Rectal smooth muscle tissue (tissue), 1 donor: ENCODE results near the gene ARHGEF6.

Source experiments
- H3K27ac ChIP-seq: one replicate; pipeline ENCODE4 v1.7.0; 2013; ENCODE audit warnings: low read depth, low read length, inconsistent platforms
- H3K27me3 ChIP-seq: one replicate; pipeline ENCODE4 v1.7.0; 2013; ENCODE audit warnings: low read length; ENCODE audit not compliant: control insufficient read depth, insufficient read depth
- H3K36me3 ChIP-seq: one replicate; pipeline ENCODE4 v1.7.0; 2013; ENCODE audit warnings: low read length; ENCODE audit not compliant: control insufficient read depth, insufficient read depth
- H3K4me1 ChIP-seq: one replicate; pipeline ENCODE4 v1.7.0; 2013; ENCODE audit warnings: low read length; ENCODE audit not compliant: control insufficient read depth, insufficient read depth
- H3K4me3 ChIP-seq: one replicate; pipeline ENCODE4 v1.7.0; 2013; ENCODE audit warnings: low read length
- H3K9ac ChIP-seq: one replicate; pipeline ENCODE4 v1.7.0; 2013; ENCODE audit warnings: low read length

Gene ARHGEF6

GRCh38 chrX:136665258-136665900, 115.4 kb downstream of the ARHGEF6 start:
- Histone ChIP-seq H3K36me3 (no peaks in the 10 kb centered on the region), H3K27ac (no peak overlapping the region), H3K4me3 (no peak overlapping the region), H3K9ac (no peak overlapping the region), H3K27me3 (no peaks in the 10 kb centered on the region), H3K4me1 (no peaks in the 10 kb centered on the region)

- Histone ChIP-seq H3K4me3 (no peak overlapping the region), H3K9ac (no peak overlapping the region), H3K27ac (no peak overlapping the region), H3K27me3 (no peaks in the 10 kb centered on the region), H3K4me1 (no peaks in the 10 kb centered on the region), H3K36me3 (no peaks in the 10 kb centered on the region)
Measured at GRCh38 chrX:136662976-136663375, 117.8 kb downstream of the ARHGEF6 start.

GRCh38 chrX:136662104-136662503, 118.6 kb downstream of the ARHGEF6 start:
- Histone ChIP-seq H3K9ac (no peak overlapping the region), H3K27ac (no peak overlapping the region), H3K4me1 (no peaks in the 10 kb centered on the region), H3K27me3 (no peaks in the 10 kb centered on the region), H3K4me3 (no peak overlapping the region), H3K36me3 (no peaks in the 10 kb centered on the region)

- Histone ChIP-seq H3K27ac (no peak overlapping the region), H3K9ac (no peak overlapping the region), H3K27me3 (no peaks in the 10 kb centered on the region), H3K4me1 (no peaks in the 10 kb centered on the region), H3K36me3 (no peaks in the 10 kb centered on the region), H3K4me3 (no peak overlapping the region)
Measured at GRCh38 chrX:136660896-136661295, 119.8 kb downstream of the ARHGEF6 start.

GRCh38 chrX:136659174-136659573, 121.6 kb downstream of the ARHGEF6 start:
- Histone ChIP-seq H3K36me3 (no peaks in the 10 kb centered on the region), H3K27me3 (no peaks in the 10 kb centered on the region), H3K4me3 (no peak overlapping the region), H3K27ac (no peak overlapping the region), H3K9ac (no peak overlapping the region), H3K4me1 (no peaks in the 10 kb centered on the region)

GRCh38 chrX:136658151-136658550, 122.6 kb downstream of the ARHGEF6 start:
- H3K27me3 ChIP-seq: no peaks in the 10 kb centered on the region
- no peaks in the 10 kb centered on the region for H3K36me3 ChIP-seq
- H3K4me1 ChIP-seq: no peaks in the 10 kb centered on the region
- no peak overlapping the region for H3K9ac ChIP-seq
- H3K27ac ChIP-seq: no peak overlapping the region
- no peak overlapping the region for H3K4me3 ChIP-seq

- H3K27me3 ChIP-seq: no peaks in the 10 kb centered on the region
- H3K36me3 ChIP-seq: no peaks in the 10 kb centered on the region
- no peak overlapping the region for H3K27ac ChIP-seq
- H3K4me3 ChIP-seq: no peak overlapping the region
- H3K9ac ChIP-seq: no peak overlapping the region
- H3K4me1 ChIP-seq: no peaks in the 10 kb centered on the region
Measured at GRCh38 chrX:136656361-136656964, 124.3 kb downstream of the ARHGEF6 start.

GRCh38 chrX:136652822-136653723, 127.7 kb downstream of the ARHGEF6 start:
- H3K27ac ChIP-seq: no peak overlapping the region
- no peak overlapping the region for H3K4me3 ChIP-seq
- H3K9ac ChIP-seq: no peak overlapping the region
- no peaks in the 10 kb centered on the region for H3K4me1 ChIP-seq
- H3K36me3 ChIP-seq: no peaks in the 10 kb centered on the region
- H3K27me3 ChIP-seq: no peaks in the 10 kb centered on the region

GRCh38 chrX:136650811-136651210, 129.9 kb downstream of the ARHGEF6 start:
- H3K36me3 ChIP-seq: no peaks in the 10 kb centered on the region
- H3K27me3 ChIP-seq: no peaks in the 10 kb centered on the region
- no peak overlapping the region for H3K9ac ChIP-seq
- no peaks in the 10 kb centered on the region for H3K4me1 ChIP-seq
- H3K4me3 ChIP-seq: no peak overlapping the region
- no peak overlapping the region for H3K27ac ChIP-seq

- Histone ChIP-seq H3K27ac (no peak within 1 kb of the TSS), H3K9ac (no peak within 1 kb of the TSS), H3K4me3 (no peak within 1 kb of the TSS)
Measured at GRCh38 chrX:136647677-136648360, 132.9 kb downstream of the ARHGEF6 start, which contains the start of gene CD40LG. TSS of gene CD40LG (plus strand) at chrX:136648158. CDS start at chrX:136648249, 91 bp downstream.

GRCh38 chrX:136646602-136647239, 134.0 kb downstream of the ARHGEF6 start:
- Histone ChIP-seq H3K4me3 (no peak overlapping the region), H3K4me1 (no peaks in the 10 kb centered on the region), H3K27me3 (no peaks in the 10 kb centered on the region), H3K27ac (no peak overlapping the region), H3K9ac (no peak overlapping the region), H3K36me3 (no peaks in the 10 kb centered on the region)

More at GRCh38 chrX:136647677-136648360, 132.9 kb downstream of the ARHGEF6 start, which contains the start of gene CD40LG:
- Histone ChIP-seq H3K36me3 (no peaks in the 10 kb centered on the region), H3K4me1 (no peaks in the 10 kb centered on the region), H3K27me3 (no peaks in the 10 kb centered on the region)

GRCh38 chrX:136643243-136643642, 137.5 kb downstream of the ARHGEF6 start:
- H3K36me3 ChIP-seq: no peaks in the 10 kb centered on the region
- no peaks in the 10 kb centered on the region for H3K4me1 ChIP-seq
- no peak overlapping the region for H3K4me3 ChIP-seq
- H3K27me3 ChIP-seq: no peaks in the 10 kb centered on the region
- H3K27ac ChIP-seq: no peak overlapping the region
- no peak overlapping the region for H3K9ac ChIP-seq
